GM23248 (cell line): Measurements from ENCODE around the gene NCCRP1.

ENCODE experiments used
- EZH2 ChIP-seq: fragments of 200-600 bp; sonication (generic); IDR thresholded peaks from 2 replicates; pipeline ENCODE4 v1.6.1; 2018; ENCODE audit warnings: antibody characterized with exemption, mild to moderate bottlenecking; ENCODE audit not compliant: insufficient read depth, poor library complexity, severe bottlenecking
- EZH2phosphoT487 ChIP-seq: fragments of 200-600 bp; sonication (generic); IDR thresholded peaks from 2 replicates; pipeline ENCODE4 v1.6.1; 2018; ENCODE audit warnings: antibody characterized with exemption, moderate library complexity, mild to moderate bottlenecking, low read depth; ENCODE audit not compliant: insufficient read depth

- TF ChIP-seq EZH2 (no peak), EZH2phosphoT487 (no peak)
Observed at GRCh38 chr19:39224910-39225309, 28.1 kb downstream of the NCCRP1 start.
